Measurements from ENCODE around the gene MS4A10. TPM values are rescaled to one million over a fixed set of nuclear protein-coding genes. Genes with fewer than 3 reads are reported as not detected.

The MS4A10 gene
- total and polyA plus RNA-seq, 2 experiments from 2014 or later = not detected

GRCh38 chr11:60844870-60845221 is 59.7 kb downstream of the MS4A10 start:
- Histone ChIP-seq H3K4me3 (peak overlapping the region; percentile 93), H3F3A (replicated peaks; ENCODE audit: low read depth) (no peaks in the 10 kb centered on the region), H4K20me1 (replicated peaks; ENCODE audit: insufficient read depth) (peaks cover 21% of the 10 kb centered on the region), H3K4me2 (peak overlapping the region; percentile 96), H3K79me2 (replicated peaks; ENCODE audit: insufficient read depth) (peaks cover 49% of the 10 kb centered on the region), H3K27ac (ENCODE audit: low read depth) (no peak overlapping the region), H3K9me2 (ENCODE audit: insufficient read depth) (0 out of 2 replicates have a peak, but pooled peaks cover 4% of the 10 kb centered on the region), H2AFZ (no peak overlapping the region), H3K4me1 (ENCODE audit: insufficient read depth) (peaks cover 18% of the 10 kb centered on the region), H3K27me3 (ENCODE audit: insufficient read depth) (no peaks in the 10 kb centered on the region), H3K36me3 (ENCODE audit: insufficient read depth) (no peaks in the 10 kb centered on the region; the same call in 1 of the 2 replicates)
- DNase-seq (ENCODE audit: low spot score) (no peak), ATAC-seq (no peak)
- Mint-ChIP-seq H3K4me3 (peak overlapping the region; percentile 93), H3K4me1 (peaks cover 36% of the 10 kb centered on the region), H3K36me3 (ENCODE audit: low read depth) (peaks cover 35% of the 10 kb centered on the region), H3K27me3 (ENCODE audit: insufficient read depth, low read depth, poor library complexity) (peaks cover 26% of the 10 kb centered on the region), H3K9me3 (no peaks in the 10 kb centered on the region; the same call in 1 of the 3 replicates), H3K27ac (0 out of 2 replicates have a peak overlapping the region, but pooled peaks have one; percentile 41)
- TF ChIP-seq STAT1 (IDR thresholded peaks at IDR 0.05; ENCODE audit: unreplicated experiment) = no peak
- no peak for TF ChIP-seq REST (IDR thresholded peaks at IDR 0.05; ENCODE audit: unreplicated experiment)
- TF ChIP-seq ETS1 (IDR thresholded peaks at IDR 0.05) = no peak
- no peak for TF ChIP-seq CTCF (conservative IDR thresholded peaks at IDR 0.05; ENCODE audit: low read depth in 2 of 2)
- no peak for TF ChIP-seq CREB1 (CRISPR knock-in tag; IDR thresholded peaks at IDR 0.05; ENCODE audit: low read depth)
- TF ChIP-seq EZH2 (IDR thresholded peaks at IDR 0.05; ENCODE audit: low read depth, unreplicated experiment) = no peak
- TF ChIP-seq EZH2phosphoT487 (IDR thresholded peaks at IDR 0.05; ENCODE audit: unreplicated experiment) = no peak
- TF ChIP-seq POLR2AphosphoS5 (IDR thresholded peaks at IDR 0.05; ENCODE audit: low read depth) = no peak
- TF ChIP-seq JUNB (IDR thresholded peaks at IDR 0.05; ENCODE audit: unreplicated experiment) = no peak
- no peak for TF ChIP-seq NANOG (IDR thresholded peaks at IDR 0.05; ENCODE audit: borderline replicate concordance)
- no peak for TF ChIP-seq ZNF331 (CRISPR knock-in tag; IDR thresholded peaks at IDR 0.05; ENCODE audit: low read depth)
- no peak for TF ChIP-seq ZNF462 (CRISPR knock-in tag; IDR thresholded peaks at IDR 0.05)
- no peak for TF ChIP-seq ZNF114 (CRISPR knock-in tag; IDR thresholded peaks at IDR 0.05)

Data from GM23338 (cell line).